Measurements from ENCODE around the gene SLCO2B1. TPM values are rescaled to one million over a fixed set of nuclear protein-coding genes. Genes with fewer than 3 reads are reported as not detected.

The SLCO2B1 gene
- total RNA-seq, 1 donor from 2014 or later = 403 TPM

DNA sequence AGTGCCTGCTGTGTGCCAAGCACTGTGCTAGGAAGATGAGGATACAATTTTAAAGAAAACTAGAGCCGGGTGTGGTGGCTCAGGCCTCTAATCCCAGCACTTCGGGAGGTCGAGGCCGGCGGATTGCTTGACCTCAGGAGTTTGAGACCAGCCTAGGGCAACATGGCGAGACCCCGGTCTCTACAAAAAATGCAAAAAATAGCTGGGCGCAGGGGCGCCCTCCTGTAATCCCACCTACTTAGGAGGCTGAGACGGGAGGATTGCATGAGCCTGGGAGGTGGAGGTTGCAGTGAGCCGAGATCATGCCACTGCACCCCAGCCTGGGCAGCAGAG is 98.0 kb downstream of the SLCO2B1 start:
- H3K4me3 ChIP-seq = no peak overlapping the region
- no peaks in the 10 kb centered on the region for H3K36me3 ChIP-seq
- TF ChIP-seq, protein P1, sequence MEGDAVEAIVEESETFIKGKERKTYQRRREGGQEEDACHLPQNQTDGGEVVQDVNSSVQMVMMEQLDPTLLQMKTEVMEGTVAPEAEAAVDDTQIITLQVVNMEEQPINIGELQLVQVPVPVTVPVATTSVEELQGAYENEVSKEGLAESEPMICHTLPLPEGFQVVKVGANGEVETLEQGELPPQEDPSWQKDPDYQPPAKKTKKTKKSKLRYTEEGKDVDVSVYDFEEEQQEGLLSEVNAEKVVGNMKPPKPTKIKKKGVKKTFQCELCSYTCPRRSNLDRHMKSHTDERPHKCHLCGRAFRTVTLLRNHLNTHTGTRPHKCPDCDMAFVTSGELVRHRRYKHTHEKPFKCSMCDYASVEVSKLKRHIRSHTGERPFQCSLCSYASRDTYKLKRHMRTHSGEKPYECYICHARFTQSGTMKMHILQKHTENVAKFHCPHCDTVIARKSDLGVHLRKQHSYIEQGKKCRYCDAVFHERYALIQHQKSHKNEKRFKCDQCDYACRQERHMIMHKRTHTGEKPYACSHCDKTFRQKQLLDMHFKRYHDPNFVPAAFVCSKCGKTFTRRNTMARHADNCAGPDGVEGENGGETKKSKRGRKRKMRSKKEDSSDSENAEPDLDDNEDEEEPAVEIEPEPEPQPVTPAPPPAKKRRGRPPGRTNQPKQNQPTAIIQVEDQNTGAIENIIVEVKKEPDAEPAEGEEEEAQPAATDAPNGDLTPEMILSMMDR (IDR thresholded peaks at IDR 0.05) = no peak
- peaks cover 0 to 6% of the 10 kb centered on the region in 2 donors for H3K9me3 ChIP-seq
- no peaks in the 10 kb centered on the region for H3K27me3 ChIP-seq
- H3K4me1 ChIP-seq = no peaks in the 10 kb centered on the region
- DNase-seq (ENCODE audit: low spot score in 2 of 2) = no peak
- intact Hi-C loops (cut with DNase I) = loop anchor here (1.0 kb wide), 4 partner anchors 105 to 320 kb away; no protein-coding TSS in a partner anchor
- no peak overlapping the region for H3K27ac ChIP-seq

DNA sequence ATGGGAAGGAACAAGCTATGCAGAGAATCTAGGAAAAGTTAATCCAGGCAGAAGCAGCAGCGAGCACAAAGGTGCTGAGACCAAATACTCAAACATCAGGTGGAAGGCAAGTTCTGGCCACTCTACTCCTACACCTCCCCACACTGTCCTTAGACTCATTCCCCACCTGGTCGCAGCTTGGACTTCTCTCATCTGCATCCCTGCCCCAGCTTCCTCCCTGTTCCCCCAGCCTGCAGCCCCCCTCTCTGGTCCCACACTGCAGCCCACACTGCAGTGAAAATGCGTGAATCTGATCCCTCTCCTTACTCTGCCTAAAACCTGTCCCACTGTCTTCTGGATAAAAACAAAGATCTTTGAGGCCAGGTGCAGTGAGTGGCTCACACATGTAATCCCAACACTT is 98.8 kb downstream of the SLCO2B1 start:
- H3K9me3 ChIP-seq = peaks cover 0 to 6% of the 10 kb centered on the region in 2 donors
- no peak for DNase-seq (ENCODE audit: low spot score in 2 of 2)
- intact Hi-C loops (cut with DNase I) = no loop called here
- no peaks in the 10 kb centered on the region for H3K36me3 ChIP-seq
- H3K4me1 ChIP-seq = no peaks in the 10 kb centered on the region
- H3K27me3 ChIP-seq = no peaks in the 10 kb centered on the region
- H3K27ac ChIP-seq = no peak overlapping the region
- no peak overlapping the region for H3K4me3 ChIP-seq
- TF ChIP-seq, protein P1 (IDR thresholded peaks at IDR 0.05) = no peak

DNA sequence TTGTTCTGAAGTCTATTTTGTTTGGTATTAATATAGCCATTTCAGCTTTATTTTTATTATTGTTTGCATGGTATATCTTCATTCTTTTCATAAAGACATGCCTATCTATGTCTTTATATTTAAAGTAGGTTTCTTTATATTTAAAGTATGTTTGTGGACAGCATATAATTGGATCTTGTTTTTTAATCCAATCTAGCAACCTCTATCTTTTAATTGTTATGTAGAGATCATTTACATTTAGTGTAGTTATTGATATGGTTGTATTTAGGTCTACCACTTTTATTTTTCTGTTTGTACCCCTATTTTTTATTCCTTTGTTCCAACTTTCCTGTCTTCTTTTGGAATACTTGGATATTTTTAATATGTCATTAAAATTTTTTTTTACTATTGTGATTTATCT is 103.4 kb downstream of the SLCO2B1 start:
- Histone ChIP-seq H3K27ac (no peak overlapping the region), H3K9me3 (peaks cover 0 to 6% of the 10 kb centered on the region in 2 donors), H3K4me1 (no peaks in the 10 kb centered on the region), H3K27me3 (no peaks in the 10 kb centered on the region), H3K4me3 (no peak overlapping the region), H3K36me3 (no peaks in the 10 kb centered on the region)
- TF ChIP-seq, protein P1 (IDR thresholded peaks at IDR 0.05) = no peak
- intact Hi-C loops (cut with DNase I) = no loop called here
- DNase-seq (ENCODE audit: low spot score in 2 of 2) = no peak

Other genes with a start within 250 kb of the SLCO2B1 start
- gene XRRA1, start 202.0 kb upstream of the SLCO2B1 start, total RNA-seq = 11.4 TPM
- 13.0 TPM for gene SPCS2, start 201.8 kb upstream of the SLCO2B1 start, total RNA-seq
- 2.9 TPM for gene NEU3, start 162.2 kb upstream of the SLCO2B1 start, total RNA-seq
- not detected for gene OR2AT4, start 54.2 kb upstream of the SLCO2B1 start, total RNA-seq
- gene TPBGL, start 89.7 kb downstream of the SLCO2B1 start, total RNA-seq = not detected
- 78.2 TPM for gene ARRB1, start 200.6 kb downstream of the SLCO2B1 start, total RNA-seq
- 511 TPM for gene RPS3, start 248.4 kb downstream of the SLCO2B1 start, total RNA-seq